T1000 (cell line): Measurements from ENCODE around the gene AARSD1.
A peak's percentile ranks its signal among the peaks of the same experiment; 100 is the strongest.
"Not testable (repeated sequence)": the region's sequence is repeated elsewhere in the genome, so short reads cannot be mapped to it uniquely, and the experiment has no call there.

Experiments
- DNase-seq: peaks from one replicate; lab custom pipeline; 2025; ENCODE audit warnings: mixed read lengths; lab: John Stamatoyannopoulos, UW

AARSD1 gene

GRCh38 chr17:42964161-42964932, at the start of gene AARSD1:
AARSD1 (minus strand) TSS chr17:42964454; CDS start chr17:42964440, 14 bp downstream.
- DNase-seq: peak; percentile 85

- DNase-seq: no peak
Measured at GRCh38 chr17:43013296-43013695, 49.0 kb upstream of the AARSD1 start.

GRCh38 chr17:43011728-43012472, 47.6 kb upstream of the AARSD1 start:
- no peak for DNase-seq

GRCh38 chr17:43010667-43011308, 46.5 kb upstream of the AARSD1 start:
- no peak for DNase-seq

- DNase-seq: peak; percentile 70
Measured at GRCh38 chr17:43006639-43007551, 42.6 kb upstream of the AARSD1 start, which contains the start of gene IFI35. IFI35 (plus strand) TSS chr17:43006784; CDS start chr17:43006948, 164 bp downstream.

GRCh38 chr17:43003542-43004172, 39.4 kb upstream of the AARSD1 start:
- DNase-seq: no peak

GRCh38 chr17:43000894-43001293, 36.6 kb upstream of the AARSD1 start:
- DNase-seq: not testable (repeated sequence)

- DNase-seq: no peak
Measured at GRCh38 chr17:42999003-42999525, 34.8 kb upstream of the AARSD1 start.

- DNase-seq: peak; percentile 97
Measured at GRCh38 chr17:42997984-42998938, 34.0 kb upstream of the AARSD1 start, which contains the start of gene RPL27. RPL27 (plus strand) TSS chr17:42998419; CDS start chr17:42998751, 332 bp downstream.

GRCh38 chr17:42997390-42997983, 33.2 kb upstream of the AARSD1 start:
- no peak for DNase-seq

- not testable (repeated sequence) for DNase-seq
Measured at GRCh38 chr17:42993913-42994312, 29.7 kb upstream of the AARSD1 start.

GRCh38 chr17:42992872-42993271, 28.6 kb upstream of the AARSD1 start:
- DNase-seq: no peak

- DNase-seq: no peak
Measured at GRCh38 chr17:42991471-42991870, 27.2 kb upstream of the AARSD1 start.

- peak; percentile 21 for DNase-seq
Measured at GRCh38 chr17:42989726-42990652, 25.7 kb upstream of the AARSD1 start.

GRCh38 chr17:42989141-42989540, 24.9 kb upstream of the AARSD1 start:
- DNase-seq: no peak

GRCh38 chr17:42985225-42985624, 21.0 kb upstream of the AARSD1 start:
- DNase-seq: no peak

- DNase-seq: no peak
Measured at GRCh38 chr17:42982266-42982665, 18.0 kb upstream of the AARSD1 start.
